DMS 273 treated with DMSO at 0.1 percent for 48 hours (cell line): Measurements from ENCODE around the gene TCF4.

ENCODE experiments used
- DNase-seq: peaks from one replicate; lab custom pipeline; 2025; lab: John Stamatoyannopoulos, UW

TCF4 gene

DNA sequence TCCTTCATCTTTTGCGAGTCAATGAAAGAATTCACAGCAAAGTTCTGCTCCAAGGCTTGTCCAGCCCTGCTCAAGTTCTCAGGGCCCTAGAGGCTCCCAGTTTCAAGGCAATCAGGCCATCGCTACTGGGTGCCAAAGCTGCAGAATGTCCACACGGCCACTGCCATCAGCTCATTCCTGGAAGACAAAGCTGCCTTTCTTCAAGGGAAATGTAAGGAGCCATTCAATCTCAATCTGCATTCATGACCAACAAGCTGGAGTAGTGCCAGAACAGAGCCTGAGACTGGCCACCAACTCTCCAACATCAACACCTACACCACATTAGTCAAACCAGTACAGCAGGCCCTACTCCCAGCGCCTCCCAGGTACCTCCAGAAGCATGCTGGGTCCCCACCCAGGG lies 202.2 kb downstream of the TCF4 start:
- DNase-seq = no peak

GRCh38 chr18:55384551-55385275 lies 203.3 kb downstream of the TCF4 start:
- no peak for DNase-seq

DNA sequence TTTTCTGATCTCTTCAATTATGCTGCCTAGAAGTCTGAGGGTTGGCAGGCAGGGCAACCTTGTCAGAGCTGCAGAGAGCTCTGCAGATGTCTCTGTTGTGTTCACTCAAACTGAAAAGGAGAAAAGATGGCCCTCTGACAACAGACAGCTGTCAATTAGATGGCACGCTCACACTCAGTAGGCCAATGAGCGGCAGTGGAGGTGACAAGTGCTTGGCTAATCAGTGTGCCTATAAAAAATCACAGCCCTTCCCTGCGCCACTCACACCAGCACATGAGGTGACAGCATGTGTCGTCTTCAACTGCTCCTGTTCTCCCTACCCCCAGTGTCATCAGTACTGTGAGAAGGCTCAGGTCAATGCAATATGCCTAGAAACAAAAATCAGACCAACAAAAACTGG lies 203.9 kb downstream of the TCF4 start:
- DNase-seq = no peak

DNA sequence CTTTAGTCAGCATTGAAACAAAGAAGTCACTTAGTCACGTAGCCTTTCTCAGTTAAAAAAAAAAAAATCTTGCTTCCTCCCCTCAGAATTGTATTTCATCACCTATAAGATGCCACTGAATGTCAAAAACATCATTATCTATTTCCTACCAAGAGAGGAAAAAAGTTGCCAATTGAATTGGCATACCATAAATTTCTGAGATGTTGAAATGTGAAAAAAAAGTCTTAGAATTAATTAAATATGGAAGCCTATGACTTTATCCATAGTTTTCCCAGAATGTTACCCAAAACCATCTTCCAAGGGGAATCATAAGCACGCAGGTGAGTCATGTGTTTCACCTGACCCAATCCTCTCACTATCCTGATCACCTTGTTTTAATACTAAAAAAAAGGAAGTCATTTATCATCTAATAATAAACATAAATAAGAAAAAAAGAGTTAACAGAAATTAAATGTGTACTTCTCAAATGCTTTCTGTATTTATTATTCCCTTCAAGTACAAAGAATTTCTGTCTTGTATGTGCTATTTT lies 205.7 kb downstream of the TCF4 start:
- DNase-seq = no peak

- DNase-seq = no peak
Measured at GRCh38 chr18:55381277-55381676, 206.7 kb downstream of the TCF4 start.

GRCh38 chr18:55380589-55380988 lies 207.4 kb downstream of the TCF4 start:
- DNase-seq = no peak

GRCh38 chr18:55376387-55376786 lies 211.6 kb downstream of the TCF4 start:
- no peak for DNase-seq

- DNase-seq = no peak
Measured at GRCh38 chr18:55375930-55376329, 212.1 kb downstream of the TCF4 start.

DNA sequence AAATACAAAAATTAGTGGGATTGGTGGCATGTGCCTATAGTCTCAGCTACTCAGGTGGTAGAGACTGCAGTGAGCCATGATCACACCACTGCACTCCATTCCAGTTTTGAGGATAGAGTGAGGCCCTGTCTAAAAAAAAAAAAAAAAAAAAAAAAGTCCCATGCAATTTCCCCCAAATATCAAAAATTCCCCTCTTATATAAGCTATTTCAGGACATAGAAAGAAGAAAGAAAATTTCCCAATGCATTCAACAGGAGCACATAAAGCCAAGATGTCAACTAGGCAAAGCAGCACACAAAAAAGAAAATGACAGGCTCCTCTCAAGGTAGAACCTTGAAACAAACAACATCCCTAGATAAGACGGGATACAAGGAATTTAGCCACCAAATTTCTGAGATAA lies 213.3 kb downstream of the TCF4 start:
- no peak for DNase-seq

GRCh38 chr18:55372209-55372608 lies 215.8 kb downstream of the TCF4 start:
- DNase-seq = no peak

DNA sequence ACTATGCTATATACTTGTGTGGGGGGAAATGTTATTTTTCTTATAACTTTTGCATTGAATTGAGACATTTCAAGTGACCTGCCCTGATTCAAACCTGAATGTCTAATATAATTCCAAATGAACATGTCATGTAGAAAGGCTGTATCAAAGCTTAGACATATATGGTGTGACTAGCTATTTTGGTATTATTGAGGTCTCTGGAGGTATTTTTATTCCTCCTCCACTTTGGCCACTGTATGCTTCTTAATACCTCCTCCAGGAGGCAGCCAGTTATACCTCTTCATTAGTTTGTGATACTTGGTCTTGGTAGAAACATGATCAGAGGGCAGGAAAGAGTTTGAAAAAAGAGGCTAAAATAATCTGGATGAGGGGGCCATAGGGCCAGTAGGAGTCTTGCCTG lies 217.1 kb downstream of the TCF4 start:
- no peak for DNase-seq

DNA sequence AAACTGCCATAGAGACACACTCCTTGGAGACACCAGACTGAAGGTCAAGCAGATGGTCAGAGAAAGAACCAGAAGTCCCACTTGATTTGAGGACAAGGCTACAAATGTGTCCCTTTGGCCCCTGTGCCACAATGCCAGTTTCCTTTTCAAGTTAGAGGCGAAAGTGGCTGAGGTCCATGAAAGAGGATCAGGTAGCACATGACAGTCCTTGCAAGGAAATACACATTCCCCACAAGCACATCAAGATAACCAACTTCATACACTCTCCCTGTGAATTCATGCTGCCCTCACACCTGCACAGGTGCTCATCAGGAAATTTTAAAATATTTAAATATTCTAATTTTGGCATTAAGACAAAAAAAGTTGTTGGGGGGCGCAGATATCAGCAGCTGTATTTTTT lies 218.6 kb downstream of the TCF4 start:
- DNase-seq = no peak

- DNase-seq = no peak
Measured at GRCh38 chr18:55365342-55365741, 222.7 kb downstream of the TCF4 start.

GRCh38 chr18:55362303-55362702 lies 225.7 kb downstream of the TCF4 start:
- no peak for DNase-seq

- DNase-seq = no peak
Measured at GRCh38 chr18:55361492-55362250, 226.3 kb downstream of the TCF4 start.

- DNase-seq = no peak
Measured at GRCh38 chr18:55360061-55360460, 227.9 kb downstream of the TCF4 start.

- DNase-seq = no peak
Measured at GRCh38 chr18:55356815-55357214, 231.2 kb downstream of the TCF4 start.

DNA sequence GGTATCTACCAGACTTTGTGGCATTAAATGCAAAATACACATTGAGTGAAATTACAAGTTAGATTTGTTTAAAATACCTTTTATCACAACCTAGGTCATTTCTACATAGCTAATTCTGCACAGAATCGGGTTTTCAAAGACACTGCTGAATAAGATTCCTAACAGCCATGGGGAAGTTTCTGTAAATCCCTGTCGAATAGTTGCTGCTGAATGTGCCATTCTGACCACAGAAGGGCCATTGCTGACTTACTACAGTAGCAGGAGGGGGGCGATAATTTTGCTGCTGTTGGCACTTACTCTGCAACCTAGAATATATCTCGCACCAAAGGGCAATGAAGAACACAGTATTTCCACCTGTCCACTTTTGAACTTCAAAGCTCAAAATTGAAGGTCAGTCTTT lies 232.8 kb downstream of the TCF4 start:
- DNase-seq = no peak

DNA sequence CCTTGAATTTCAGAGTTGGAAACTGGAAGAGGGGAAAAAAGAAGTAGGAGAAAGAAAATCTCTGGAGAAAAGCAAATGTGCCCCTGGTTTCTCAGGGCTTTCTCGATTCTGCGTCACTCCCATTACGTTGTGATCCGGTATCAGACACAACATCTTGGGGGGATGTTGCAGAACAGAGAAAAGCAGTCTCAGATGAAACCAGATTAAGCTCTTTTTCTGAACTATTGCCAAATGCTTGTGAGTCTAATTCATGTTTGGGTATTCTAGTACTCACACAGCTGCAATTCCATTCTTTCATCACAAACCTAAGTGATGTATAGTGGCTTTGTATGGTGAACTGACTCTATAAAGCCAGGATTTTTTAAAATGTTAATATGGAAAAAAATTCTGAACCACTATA lies 233.2 kb downstream of the TCF4 start:
- DNase-seq = no peak

GRCh38 chr18:55353806-55354205 lies 234.2 kb downstream of the TCF4 start:
- peak; percentile 7 for DNase-seq

DNA sequence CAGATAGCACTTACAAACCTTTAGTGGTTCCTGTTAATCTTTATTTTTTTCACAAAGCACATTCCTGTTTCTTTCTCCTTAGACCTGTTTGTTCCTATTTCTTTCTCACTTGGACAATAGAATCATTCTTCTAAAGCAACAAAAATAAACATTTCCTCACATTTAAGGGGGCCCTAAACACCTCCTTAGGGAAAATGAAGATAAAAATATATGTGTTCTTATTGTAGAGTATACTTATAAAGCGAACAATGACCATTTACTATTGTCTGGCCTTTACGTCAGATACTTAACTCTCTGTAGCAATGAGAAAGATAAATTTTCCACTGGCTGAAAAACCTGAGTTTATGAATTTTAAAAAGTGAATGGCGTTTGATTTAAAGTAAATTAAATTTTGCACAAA lies 234.6 kb downstream of the TCF4 start:
- no peak for DNase-seq

- DNase-seq = no peak
Measured at GRCh38 chr18:55351980-55352714, 235.8 kb downstream of the TCF4 start.

- no peak for DNase-seq
Measured at GRCh38 chr18:55351241-55351691, 236.7 kb downstream of the TCF4 start.
